ENCODE results near the gene HDAC8.
"Not testable (repeated sequence)": the region's sequence is repeated elsewhere in the genome, so short reads cannot be mapped to it uniquely, and the experiment has no call there.

Gene HDAC8

GRCh38 chrX:72460715-72461114 is 111.9 kb downstream of the HDAC8 start:
- DNase-seq (ENCODE audit: low spot score) = no peak

GRCh38 chrX:72449034-72449433 is 123.6 kb downstream of the HDAC8 start:
- not testable (repeated sequence) for DNase-seq (ENCODE audit: low spot score)

GRCh38 chrX:72440764-72441163 is 131.9 kb downstream of the HDAC8 start:
- DNase-seq (ENCODE audit: low spot score) = not testable (repeated sequence)

GRCh38 chrX:72436010-72436409 is 136.6 kb downstream of the HDAC8 start:
- DNase-seq (ENCODE audit: low spot score) = no peak

GRCh38 chrX:72430405-72430968 is 142.2 kb downstream of the HDAC8 start:
- DNase-seq (ENCODE audit: low spot score) = no peak

- DNase-seq (ENCODE audit: low spot score) = no peak
Measured at GRCh38 chrX:72421797-72422196, 150.8 kb downstream of the HDAC8 start.

- DNase-seq (ENCODE audit: low spot score) = no peak
Measured at GRCh38 chrX:72409993-72410392, 162.7 kb downstream of the HDAC8 start.

- no peak for DNase-seq (ENCODE audit: low spot score)
Measured at GRCh38 chrX:72408885-72409284, 163.8 kb downstream of the HDAC8 start.

GRCh38 chrX:72405136-72405535 is 167.5 kb downstream of the HDAC8 start:
- not testable (repeated sequence) for DNase-seq (ENCODE audit: low spot score)

- DNase-seq (ENCODE audit: low spot score) = no peak
Measured at GRCh38 chrX:72402614-72403013, 170.0 kb downstream of the HDAC8 start.

GRCh38 chrX:72399816-72400215 is 172.8 kb downstream of the HDAC8 start:
- DNase-seq (ENCODE audit: low spot score) = no peak

GRCh38 chrX:72396117-72396516 is 176.5 kb downstream of the HDAC8 start:
- no peak for DNase-seq (ENCODE audit: low spot score)

- no peak for DNase-seq (ENCODE audit: low spot score)
Measured at GRCh38 chrX:72395237-72395636, 177.4 kb downstream of the HDAC8 start.

GRCh38 chrX:72394518-72395170 is 178.0 kb downstream of the HDAC8 start:
- no peak for DNase-seq (ENCODE audit: low spot score)

GRCh38 chrX:72393836-72394517 is 178.7 kb downstream of the HDAC8 start:
- no peak for DNase-seq (ENCODE audit: low spot score)

- no peak for DNase-seq (ENCODE audit: low spot score)
Measured at GRCh38 chrX:72392816-72393800, 179.5 kb downstream of the HDAC8 start.

- no peak for DNase-seq (ENCODE audit: low spot score)
Measured at GRCh38 chrX:72392042-72392441, 180.6 kb downstream of the HDAC8 start.

- DNase-seq (ENCODE audit: low spot score) = no peak
Measured at GRCh38 chrX:72387247-72387646, 185.4 kb downstream of the HDAC8 start.

GRCh38 chrX:72382202-72382595 is 190.4 kb downstream of the HDAC8 start:
- no peak for DNase-seq (ENCODE audit: low spot score)

GRCh38 chrX:72381439-72382201 is 191.0 kb downstream of the HDAC8 start:
- DNase-seq (ENCODE audit: low spot score) = no peak

- DNase-seq (ENCODE audit: low spot score) = no peak
Measured at GRCh38 chrX:72376124-72376523, 196.5 kb downstream of the HDAC8 start.

GRCh38 chrX:72373136-72373535 is 199.5 kb downstream of the HDAC8 start:
- DNase-seq (ENCODE audit: low spot score) = no peak

Data from hematopoietic multipotent progenitor cell treated with erythropoietin and hydrocortisone succinate and interleukin-3 and kit ligand, for 15 days (in vitro differentiated cells).